D721Med (cell line): Measurements from ENCODE around the gene NXPE1.
"Not testable (repeated sequence)": the region's sequence is repeated elsewhere in the genome, so short reads cannot be mapped to it uniquely, and the experiment has no call there.

Experiments
- DNase-seq: peaks from one replicate; pipeline ENCODE4 v3.0.0; 2011; ENCODE audit warnings: low spot score; ENCODE audit not compliant: insufficient read length
- FAIRE-seq: peaks from 2 replicates; lab custom pipeline; 2011; peaks lifted over from hg19 to GRCh38; lab: Jason Lieb, UNC
- CTCF ChIP-seq: IDR thresholded peaks from 2 replicates; pipeline ENCODE4 v1.5.1; 2012; ENCODE audit warnings: mild to moderate bottlenecking, control low read depth; ENCODE audit not compliant: insufficient read depth; ENCODE audit errors: missing control alignments

NXPE1 gene

GRCh38 chr11:114604886-114605285, 45.2 kb upstream of the NXPE1 start:
- no peak for TF ChIP-seq CTCF
- FAIRE-seq = no peak
- DNase-seq = no peak

GRCh38 chr11:114604179-114604813, 44.6 kb upstream of the NXPE1 start:
- DNase-seq (no peak), FAIRE-seq (no peak)
- no peak for TF ChIP-seq CTCF

- not testable (repeated sequence) for FAIRE-seq, DNase-seq
Measured at GRCh38 chr11:114603151-114603550, 43.5 kb upstream of the NXPE1 start.

- no peak for FAIRE-seq
- no peak for DNase-seq
- TF ChIP-seq CTCF = no peak
Measured at GRCh38 chr11:114598461-114598860, 38.8 kb upstream of the NXPE1 start.

GRCh38 chr11:114596175-114596919, 36.7 kb upstream of the NXPE1 start:
- FAIRE-seq (no peak), DNase-seq (no peak)
- TF ChIP-seq CTCF = no peak

GRCh38 chr11:114595571-114595970, 35.9 kb upstream of the NXPE1 start, which contains the start of gene NXPE4:
NXPE4 (minus strand) TSS chr11:114595786; CDS start chr11:114594759, 1,027 bp downstream.
- TF ChIP-seq CTCF = no peak
- DNase-seq (no peak), FAIRE-seq (no peak)

GRCh38 chr11:114594703-114595102, 35.0 kb upstream of the NXPE1 start:
- FAIRE-seq = no peak

More at GRCh38 chr11:114594703-114595102, 35.0 kb upstream of the NXPE1 start:
- no peak for DNase-seq
- TF ChIP-seq CTCF = no peak
